Cerebellar nuclear complex (tissue), 1 donor: Measurements from ENCODE around the gene SEC24D.
"Not testable (repeated sequence)": the region's sequence is repeated elsewhere in the genome, so short reads cannot be mapped to it uniquely, and the experiment has no call there.

Source experiments
- DNase-seq, 2 experiments: peaks; one replicate each; lab custom pipeline; 2025; lab: John Stamatoyannopoulos, UW

Gene SEC24D

GRCh38 chr4:118810991-118811764 lies 24.7 kb downstream of the SEC24D start:
- no peak for DNase-seq

GRCh38 chr4:118807659-118808058 lies 28.3 kb downstream of the SEC24D start:
- no peak for DNase-seq

GRCh38 chr4:118803253-118803652 lies 32.7 kb downstream of the SEC24D start:
- DNase-seq = no peak

- DNase-seq = no peak
Measured at GRCh38 chr4:118801895-118802575, 33.9 kb downstream of the SEC24D start.

- no peak for DNase-seq
Measured at GRCh38 chr4:118799231-118799942, 36.5 kb downstream of the SEC24D start.

- no peak for DNase-seq
Measured at GRCh38 chr4:118798658-118799057, 37.3 kb downstream of the SEC24D start.

GRCh38 chr4:118797558-118798142 lies 38.3 kb downstream of the SEC24D start:
- no peak for DNase-seq

GRCh38 chr4:118791690-118792446 lies 44.1 kb downstream of the SEC24D start:
- not testable (repeated sequence) for DNase-seq

GRCh38 chr4:118790544-118790943 lies 45.4 kb downstream of the SEC24D start:
- no peak for DNase-seq

- DNase-seq = no peak
Measured at GRCh38 chr4:118788911-118789310, 47.0 kb downstream of the SEC24D start.

GRCh38 chr4:118787844-118788380 lies 48.0 kb downstream of the SEC24D start:
- no peak for DNase-seq

GRCh38 chr4:118784776-118785175 lies 51.1 kb downstream of the SEC24D start:
- no peak for DNase-seq

GRCh38 chr4:118783887-118784286 lies 52.0 kb downstream of the SEC24D start:
- no peak for DNase-seq

GRCh38 chr4:118782886-118783285 lies 53.0 kb downstream of the SEC24D start:
- not testable (repeated sequence) for DNase-seq

GRCh38 chr4:118777649-118778048 lies 58.3 kb downstream of the SEC24D start:
- not testable (repeated sequence) for DNase-seq

GRCh38 chr4:118776955-118777640 lies 58.8 kb downstream of the SEC24D start:
- not testable (repeated sequence) for DNase-seq

GRCh38 chr4:118776157-118776954 lies 59.6 kb downstream of the SEC24D start:
- no peak for DNase-seq

- no peak for DNase-seq
Measured at GRCh38 chr4:118775405-118775804, 60.5 kb downstream of the SEC24D start.

- DNase-seq = no peak
Measured at GRCh38 chr4:118774989-118775388, 60.9 kb downstream of the SEC24D start.

- DNase-seq = no peak
Measured at GRCh38 chr4:118774321-118774720, 61.6 kb downstream of the SEC24D start.
